ENCODE data around the gene DNAJC30. TPM values are rescaled to one million over a fixed set of nuclear protein-coding genes. Genes with fewer than 3 reads are reported as not detected.

The DNAJC30 gene
- total RNA-seq, 2 experiments from 2014 or later: 14.0 to 14.4 TPM

- TF ChIP-seq CTCF (IDR thresholded peaks at IDR 0.05): no peak
- no peaks in the 10 kb centered on the region for H3K9me3 ChIP-seq (ENCODE audit: control insufficient read depth in 1 of 2, insufficient read depth in 1 of 2, low read length in 2 of 2)
- Mint-ChIP-seq H3K4me1 (ENCODE audit: low read depth) (peaks cover 13% of the 10 kb centered on the region), H3K36me3 (ENCODE audit: low read depth) (peaks cover 83% of the 10 kb centered on the region), H3K27ac (no peak overlapping the region), H3K4me3 (no peak overlapping the region), H3K27me3 (no peaks in the 10 kb centered on the region), H3K9me3 (no peaks in the 10 kb centered on the region)
- no peak overlapping the region for H3K27ac ChIP-seq (ENCODE audit: low read depth in 1 of 2, low read length in 2 of 2)
- ChIA-PET CTCF (no interaction called here), POLR2A (no interaction called here)
- no peaks in the 10 kb centered on the region for H3K27me3 ChIP-seq (ENCODE audit: control insufficient read depth in 1 of 2, insufficient read depth in 2 of 2, low read length in 2 of 2)
- no peak overlapping the region for H3K4me3 ChIP-seq (ENCODE audit: low read length)
- intact Hi-C loops (cut with DNase I, micrococcal nuclease): no loop called here
- H3K4me1 ChIP-seq (ENCODE audit: insufficient read depth, low read length): no peaks in the 10 kb centered on the region
- no peak for ATAC-seq (ENCODE audit: poor library complexity)
- no peak for DNase-seq
- peaks cover 88% of the 10 kb centered on the region for H3K36me3 ChIP-seq (ENCODE audit: insufficient read depth, low read length)
These were observed 7.4 kb upstream of the DNAJC30 start for GRCh38 chr7:73690646-73691045.

- Histone ChIP-seq H3K27me3 (ENCODE audit: control insufficient read depth in 1 of 2, insufficient read depth in 2 of 2, low read length in 2 of 2) (no peaks in the 10 kb centered on the region), H3K36me3 (ENCODE audit: insufficient read depth, low read length) (peaks cover 67% of the 10 kb centered on the region), H3K9me3 (ENCODE audit: control insufficient read depth in 1 of 2, insufficient read depth in 1 of 2, low read length in 2 of 2) (no peaks in the 10 kb centered on the region), H3K4me3 (ENCODE audit: low read length) (no peak overlapping the region), H3K27ac (ENCODE audit: low read depth in 1 of 2, low read length in 2 of 2) (no peak overlapping the region), H3K4me1 (ENCODE audit: insufficient read depth, low read length) (peaks cover 17% of the 10 kb centered on the region)
- H3K9me3 Mint-ChIP-seq: no peaks in the 10 kb centered on the region
- peak overlapping the region; percentile 48 for H3K4me3 Mint-ChIP-seq
- H3K36me3 Mint-ChIP-seq (ENCODE audit: low read depth): peaks cover 74% of the 10 kb centered on the region
- POLR2A ChIA-PET: no interaction called here
- no peaks in the 10 kb centered on the region for H3K27me3 Mint-ChIP-seq
- H3K4me1 Mint-ChIP-seq (ENCODE audit: low read depth): peaks cover 20% of the 10 kb centered on the region
- TF ChIP-seq CTCF (IDR thresholded peaks at IDR 0.05): no peak
- DNase-seq (no peak), ATAC-seq (ENCODE audit: poor library complexity) (no peak)
- CTCF ChIA-PET: no interaction called here
- intact Hi-C loops (cut with DNase I, micrococcal nuclease): no loop called here
- no peak overlapping the region for H3K27ac Mint-ChIP-seq
These were observed 5.0 kb upstream of the DNAJC30 start for GRCh38 chr7:73688288-73688687.

- no peak for ATAC-seq (ENCODE audit: poor library complexity)
- H3K4me1 Mint-ChIP-seq (ENCODE audit: low read depth): peaks cover 40% of the 10 kb centered on the region
- DNase-seq: no peak
- no peaks in the 10 kb centered on the region for H3K27me3 Mint-ChIP-seq
- H3K4me3 Mint-ChIP-seq: peak overlapping the region; percentile 75
- Histone ChIP-seq H3K36me3 (ENCODE audit: insufficient read depth, low read length) (peaks cover 37% of the 10 kb centered on the region), H3K27ac (ENCODE audit: low read depth in 1 of 2, low read length in 2 of 2) (no peak overlapping the region), H3K9me3 (ENCODE audit: control insufficient read depth in 1 of 2, insufficient read depth in 1 of 2, low read length in 2 of 2) (no peaks in the 10 kb centered on the region), H3K4me3 (ENCODE audit: low read length) (no peak overlapping the region), H3K27me3 (ENCODE audit: control insufficient read depth in 1 of 2, insufficient read depth in 2 of 2, low read length in 2 of 2) (no peaks in the 10 kb centered on the region), H3K4me1 (ENCODE audit: insufficient read depth, low read length) (peaks cover 39% of the 10 kb centered on the region)
- no peaks in the 10 kb centered on the region for H3K9me3 Mint-ChIP-seq
- peaks cover 67% of the 10 kb centered on the region for H3K36me3 Mint-ChIP-seq (ENCODE audit: low read depth)
- CTCF ChIA-PET: interaction anchor here (1.3 kb wide), 1 partner anchor 49 kb away, joined by 3 read pairs; no protein-coding TSS in a partner anchor
- no peak overlapping the region for H3K27ac Mint-ChIP-seq
- POLR2A ChIA-PET: no interaction called here
- TF ChIP-seq CTCF (IDR thresholded peaks at IDR 0.05): no peak
- intact Hi-C loops (cut with DNase I, micrococcal nuclease): no loop called here
These were observed 2.1 kb upstream of the DNAJC30 start for GRCh38 chr7:73685311-73685710.

Data from CD4-positive, alpha-beta T cell (primary cell).